ENCODE results near the gene GCN1.
A peak's percentile ranks its signal among the peaks of the same experiment; 100 is the strongest.

GCN1 gene

DNA sequence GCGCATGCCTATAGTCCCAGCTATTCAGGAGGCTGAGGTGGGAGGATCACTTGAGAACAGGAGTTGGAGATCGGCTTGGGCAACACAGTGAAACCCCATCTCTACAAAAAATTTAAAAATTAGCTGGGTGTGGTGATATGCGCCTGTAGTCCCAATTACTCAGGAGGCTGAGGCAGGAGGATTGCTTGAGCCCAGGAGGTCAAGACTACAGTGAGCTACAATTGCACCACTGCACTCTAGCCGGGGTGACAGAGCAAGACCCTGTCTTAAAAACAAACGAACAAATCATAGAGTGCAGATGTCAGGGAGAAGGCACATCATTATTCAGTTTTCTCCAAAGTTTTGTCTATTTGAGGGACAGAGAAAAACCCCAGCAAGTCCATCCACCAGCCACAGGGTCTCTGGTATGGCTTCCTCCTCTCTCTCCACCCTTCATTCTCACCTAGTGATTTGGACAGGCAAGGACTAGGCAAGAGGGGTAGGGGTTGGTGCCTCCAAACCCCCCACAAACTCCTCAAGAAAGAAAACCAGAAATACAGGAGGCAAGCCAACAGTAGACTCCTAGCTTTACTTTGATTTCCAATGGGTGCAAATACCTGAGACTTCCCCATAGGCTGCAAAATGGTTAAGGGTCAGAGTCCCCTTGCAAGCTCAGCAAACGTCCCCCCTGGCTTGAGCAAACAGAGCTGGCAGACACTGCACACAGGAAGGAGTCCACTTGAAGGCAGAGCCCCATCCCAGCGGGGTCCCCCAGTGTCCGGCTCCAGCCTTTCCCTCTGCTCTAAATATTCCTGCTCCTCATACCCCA lies 32.9 kb upstream of the GCN1 start:
- Histone ChIP-seq H3K79me2 (ENCODE audit: insufficient read depth, low read depth) (no peaks in the 10 kb centered on the region), H3K4me3 (IDR thresholded peaks at IDR 0.05; ENCODE audit: insufficient read depth, low read depth, low read length) (no peak overlapping the region), H3K4me1 (ENCODE audit: low read depth, poor library complexity, severe bottlenecking) (peaks cover 18% of the 10 kb centered on the region), H3K4me2 (no peak overlapping the region), H2AFZ (ENCODE audit: low read depth) (0 out of 2 replicates have a peak overlapping the region, but pooled peaks have one; percentile 22), H3K9ac (no peak overlapping the region), H4K20me1 (ENCODE audit: insufficient read depth) (no peaks in the 10 kb centered on the region), H3K27ac (no peak overlapping the region), H3K36me3 (ENCODE audit: insufficient read depth) (no peaks in the 10 kb centered on the region), H3K27me3 (ENCODE audit: insufficient read depth, low read depth) (no peaks in the 10 kb centered on the region)
- TF ChIP-seq, protein P1, sequence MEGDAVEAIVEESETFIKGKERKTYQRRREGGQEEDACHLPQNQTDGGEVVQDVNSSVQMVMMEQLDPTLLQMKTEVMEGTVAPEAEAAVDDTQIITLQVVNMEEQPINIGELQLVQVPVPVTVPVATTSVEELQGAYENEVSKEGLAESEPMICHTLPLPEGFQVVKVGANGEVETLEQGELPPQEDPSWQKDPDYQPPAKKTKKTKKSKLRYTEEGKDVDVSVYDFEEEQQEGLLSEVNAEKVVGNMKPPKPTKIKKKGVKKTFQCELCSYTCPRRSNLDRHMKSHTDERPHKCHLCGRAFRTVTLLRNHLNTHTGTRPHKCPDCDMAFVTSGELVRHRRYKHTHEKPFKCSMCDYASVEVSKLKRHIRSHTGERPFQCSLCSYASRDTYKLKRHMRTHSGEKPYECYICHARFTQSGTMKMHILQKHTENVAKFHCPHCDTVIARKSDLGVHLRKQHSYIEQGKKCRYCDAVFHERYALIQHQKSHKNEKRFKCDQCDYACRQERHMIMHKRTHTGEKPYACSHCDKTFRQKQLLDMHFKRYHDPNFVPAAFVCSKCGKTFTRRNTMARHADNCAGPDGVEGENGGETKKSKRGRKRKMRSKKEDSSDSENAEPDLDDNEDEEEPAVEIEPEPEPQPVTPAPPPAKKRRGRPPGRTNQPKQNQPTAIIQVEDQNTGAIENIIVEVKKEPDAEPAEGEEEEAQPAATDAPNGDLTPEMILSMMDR (conservative IDR thresholded peaks at IDR 0.05; ENCODE audit: low read depth, low read length), result no peak

GRCh38 chr12:120225852-120226640 lies 31.5 kb upstream of the GCN1 start:
- H3K9ac ChIP-seq, result no peak overlapping the region
- no peak overlapping the region for H2AFZ ChIP-seq (ENCODE audit: low read depth)
- TF ChIP-seq, protein P1 (conservative IDR thresholded peaks at IDR 0.05; ENCODE audit: low read depth, low read length), result no peak

DNA sequence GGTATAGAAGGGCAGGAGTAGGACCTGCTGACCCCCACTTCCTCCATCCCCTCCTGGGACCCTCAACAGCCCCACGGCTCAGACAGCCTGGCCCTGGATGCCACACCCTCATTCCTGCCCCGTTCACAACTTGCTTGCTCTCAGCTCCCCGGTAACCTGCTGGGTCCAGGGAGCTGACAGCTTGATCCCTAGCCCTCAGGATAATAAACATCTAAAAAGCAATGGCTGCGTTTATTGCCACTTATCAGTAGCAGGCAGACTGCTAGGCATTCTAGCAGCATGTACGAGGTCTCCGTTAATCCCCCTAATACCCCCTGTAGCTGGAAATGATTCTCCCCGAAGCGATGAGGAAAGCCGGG lies 30.7 kb upstream of the GCN1 start:
- Histone ChIP-seq H3K36me3 (ENCODE audit: insufficient read depth) (no peaks in the 10 kb centered on the region), H2AFZ (ENCODE audit: low read depth) (no peak overlapping the region), H3K9ac (no peak overlapping the region), H3K79me2 (ENCODE audit: insufficient read depth, low read depth) (no peaks in the 10 kb centered on the region), H3K4me1 (ENCODE audit: low read depth, poor library complexity, severe bottlenecking) (peaks cover 18% of the 10 kb centered on the region), H3K27me3 (ENCODE audit: insufficient read depth, low read depth) (no peaks in the 10 kb centered on the region), H3K27ac (no peak overlapping the region), H3K4me3 (IDR thresholded peaks at IDR 0.05; ENCODE audit: insufficient read depth, low read depth, low read length) (no peak overlapping the region), H4K20me1 (ENCODE audit: insufficient read depth) (no peaks in the 10 kb centered on the region), H3K4me2 (no peak overlapping the region)
- TF ChIP-seq, protein P1 (conservative IDR thresholded peaks at IDR 0.05; ENCODE audit: low read depth, low read length), result no peak

More at GRCh38 chr12:120225852-120226640, 31.5 kb upstream of the GCN1 start:
- Histone ChIP-seq H4K20me1 (ENCODE audit: insufficient read depth) (no peaks in the 10 kb centered on the region), H3K79me2 (ENCODE audit: insufficient read depth, low read depth) (no peaks in the 10 kb centered on the region), H3K4me2 (no peak overlapping the region), H3K4me1 (ENCODE audit: low read depth, poor library complexity, severe bottlenecking) (peaks cover 18% of the 10 kb centered on the region), H3K27me3 (ENCODE audit: insufficient read depth, low read depth) (no peaks in the 10 kb centered on the region), H3K36me3 (ENCODE audit: insufficient read depth) (no peaks in the 10 kb centered on the region), H3K4me3 (IDR thresholded peaks at IDR 0.05; ENCODE audit: insufficient read depth, low read depth, low read length) (no peak overlapping the region), H3K27ac (no peak overlapping the region)

DNA sequence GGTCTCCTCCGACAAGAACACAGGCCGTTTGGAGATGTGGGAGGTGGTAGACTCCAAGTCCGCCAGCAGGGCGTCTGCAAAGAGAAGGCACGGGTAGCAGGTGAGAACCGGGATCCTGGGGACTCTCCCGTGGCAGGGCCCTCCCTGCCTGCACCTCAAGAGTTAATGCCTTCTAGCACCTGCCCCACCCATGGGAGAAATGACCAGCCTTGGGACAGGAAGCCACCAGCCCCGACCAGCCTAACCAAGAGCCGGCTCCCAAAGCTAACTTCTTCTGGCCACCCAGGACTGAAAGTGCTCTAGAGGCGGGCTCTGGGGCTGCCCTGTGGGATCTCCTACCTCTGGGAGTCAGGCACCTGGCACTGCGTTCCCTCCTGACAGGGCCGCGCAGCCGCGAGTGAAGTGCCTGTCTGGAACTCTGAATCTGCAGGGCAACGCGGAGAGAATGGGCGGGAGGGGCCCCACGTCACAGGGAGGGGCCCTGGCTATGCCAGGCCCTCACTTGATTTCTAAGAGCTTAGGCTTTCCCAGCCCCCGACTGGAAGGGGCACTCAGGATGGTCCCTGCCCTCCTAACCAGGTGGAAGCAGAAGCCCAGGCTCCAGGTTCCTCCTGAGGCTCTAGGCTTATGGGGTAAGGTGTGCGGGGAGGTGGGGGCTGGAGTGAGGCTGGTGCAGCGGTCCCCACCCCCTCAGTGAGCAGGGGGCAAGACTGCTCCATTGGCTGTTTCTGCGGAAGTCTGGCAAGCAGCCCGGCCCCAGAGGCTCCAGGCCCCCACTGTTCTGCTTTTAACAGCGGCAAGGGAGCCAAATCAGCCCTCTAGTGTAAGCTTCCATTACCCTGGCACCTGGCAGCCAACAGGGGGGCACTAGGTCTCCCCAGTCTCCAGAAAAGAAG lies 30.0 kb upstream of the GCN1 start:
- TF ChIP-seq, protein P1 (conservative IDR thresholded peaks at IDR 0.05; ENCODE audit: low read depth, low read length), result no peak
- Histone ChIP-seq H3K9ac (no peak overlapping the region), H3K4me3 (IDR thresholded peaks at IDR 0.05; ENCODE audit: insufficient read depth, low read depth, low read length) (no peak overlapping the region), H4K20me1 (ENCODE audit: insufficient read depth) (no peaks in the 10 kb centered on the region), H3K4me2 (no peak overlapping the region), H3K27me3 (ENCODE audit: insufficient read depth, low read depth) (no peaks in the 10 kb centered on the region), H3K36me3 (ENCODE audit: insufficient read depth) (no peaks in the 10 kb centered on the region), H2AFZ (ENCODE audit: low read depth) (no peak overlapping the region), H3K79me2 (ENCODE audit: insufficient read depth, low read depth) (no peaks in the 10 kb centered on the region), H3K4me1 (ENCODE audit: low read depth, poor library complexity, severe bottlenecking) (peaks cover 17% of the 10 kb centered on the region), H3K27ac (no peak overlapping the region)

Data from KMS-11 (cell line).